Activated gamma-delta T cell (primary cell): ENCODE results near the gene MESD.
A peak's percentile ranks its signal among the peaks of the same experiment; 100 is the strongest.

Experiments
- DNase-seq: peaks from one replicate; lab custom pipeline; 2025; lab: John Stamatoyannopoulos, UW

Gene MESD

DNA sequence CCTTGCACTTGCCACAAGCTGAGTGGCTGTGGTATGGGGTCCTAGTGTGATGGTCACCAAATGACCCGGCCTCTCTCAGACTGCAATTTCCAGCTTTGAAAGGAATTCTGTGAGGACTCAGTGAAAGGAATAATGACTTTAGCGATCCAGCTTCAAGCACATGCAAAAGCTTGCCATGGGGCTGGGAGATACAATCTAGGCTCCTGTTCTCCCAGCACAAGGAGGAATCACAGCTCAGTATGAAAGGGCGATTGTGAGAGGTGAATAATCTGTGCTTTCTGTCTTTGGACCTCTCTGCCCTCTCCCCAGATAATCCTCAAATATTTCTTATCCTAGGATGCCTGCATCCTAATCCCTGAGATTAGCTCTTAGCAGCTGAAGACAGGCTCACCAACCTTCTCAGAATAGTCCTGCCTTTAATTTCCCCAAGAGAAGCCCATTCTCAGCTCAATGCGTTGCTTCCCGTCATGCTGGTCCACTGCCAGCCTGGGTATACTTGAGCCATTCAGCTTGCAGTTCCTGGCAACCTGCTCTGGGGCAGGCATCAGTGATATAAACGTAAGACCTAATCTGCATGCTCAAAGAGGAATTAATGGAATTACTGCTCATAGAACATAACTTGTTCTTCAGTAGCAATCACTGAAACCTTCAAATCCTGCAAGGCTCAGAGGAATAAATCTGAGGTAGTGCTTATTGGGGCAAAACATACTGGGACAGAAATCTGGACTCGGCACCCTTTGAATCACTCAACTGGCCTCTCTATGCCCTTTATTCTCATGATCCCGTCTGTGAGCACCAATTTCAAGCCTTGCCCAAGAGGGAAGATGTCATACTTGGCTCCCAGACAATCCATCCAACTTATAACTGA, 26.2 kb upstream of the MESD start:
- DNase-seq: no peak

DNA sequence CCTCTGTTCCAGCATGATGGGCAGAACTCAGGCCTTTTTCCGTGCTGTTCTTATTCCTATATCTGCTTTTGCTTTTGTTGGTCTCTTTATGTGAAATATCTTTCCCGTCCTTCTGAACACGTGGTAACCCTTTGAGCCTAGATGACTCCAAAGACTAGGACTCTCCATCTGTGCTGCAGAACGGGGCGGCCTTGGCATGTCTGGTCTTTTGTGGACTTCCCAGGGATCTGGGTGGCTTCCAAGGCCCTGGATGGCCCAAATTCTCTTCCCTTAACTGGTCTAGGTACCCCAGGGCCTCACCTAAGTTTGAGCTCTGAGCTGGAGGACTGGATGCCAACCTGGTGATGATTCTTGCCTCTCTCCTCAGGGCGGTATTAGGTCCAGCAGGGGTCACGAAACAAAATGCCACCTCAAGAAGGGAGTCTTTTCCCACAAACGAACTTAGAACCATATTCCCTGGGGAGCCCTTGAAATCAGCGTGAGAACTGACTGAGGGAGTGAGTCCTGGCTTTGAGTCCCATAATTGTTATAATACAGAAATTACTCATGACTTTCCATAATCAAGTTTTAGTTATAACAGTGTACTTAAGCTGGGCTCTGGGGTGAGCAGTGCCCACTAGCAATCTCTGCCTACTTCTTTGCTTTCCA, 25.0 kb upstream of the MESD start:
- no peak for DNase-seq

DNA sequence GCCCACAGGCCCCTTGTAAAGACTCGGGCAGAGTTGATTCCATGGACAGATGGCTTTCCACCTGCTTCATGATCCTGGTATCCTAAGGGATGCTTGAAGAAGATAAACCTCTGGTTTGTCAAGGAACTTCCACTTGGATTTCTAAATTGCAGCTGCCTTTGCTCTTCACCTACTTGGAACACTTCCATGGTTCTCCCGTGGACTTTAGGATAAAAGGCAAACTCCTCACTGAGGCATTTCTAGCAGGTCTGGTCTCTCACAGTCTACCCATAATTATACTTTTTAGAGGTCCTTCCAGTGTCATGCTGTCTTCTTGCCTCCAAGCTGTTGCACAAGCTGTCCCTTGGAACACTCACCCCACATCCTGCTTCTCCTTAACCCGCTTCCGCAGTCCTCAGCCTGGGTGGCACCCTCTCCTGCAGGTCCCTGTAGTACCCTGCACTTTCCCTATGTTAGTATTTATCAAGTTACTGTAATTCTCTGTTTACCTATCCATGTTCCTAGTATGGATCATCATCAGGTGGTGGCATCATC, 23.8 kb upstream of the MESD start:
- no peak for DNase-seq

DNA sequence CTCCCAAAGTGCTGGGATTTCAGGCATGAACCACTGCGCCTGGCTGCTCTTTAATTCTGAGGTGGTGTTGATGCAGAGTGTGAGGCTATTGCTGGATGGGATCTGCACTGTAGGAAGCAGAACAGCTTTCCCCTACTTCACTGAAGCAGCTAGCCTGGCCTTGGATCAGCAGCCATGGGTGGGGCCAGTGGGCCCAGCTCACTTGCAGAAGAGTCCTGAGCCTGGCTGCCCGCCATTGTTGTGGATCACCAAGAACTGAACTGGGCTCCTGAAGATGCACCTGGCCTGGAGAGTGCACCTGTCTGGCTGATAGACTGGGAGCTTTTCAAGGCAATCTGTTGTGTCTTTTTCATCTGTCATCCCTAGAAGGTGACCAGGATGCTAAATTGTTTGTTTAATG, 23.0 kb upstream of the MESD start:
- no peak for DNase-seq

DNA sequence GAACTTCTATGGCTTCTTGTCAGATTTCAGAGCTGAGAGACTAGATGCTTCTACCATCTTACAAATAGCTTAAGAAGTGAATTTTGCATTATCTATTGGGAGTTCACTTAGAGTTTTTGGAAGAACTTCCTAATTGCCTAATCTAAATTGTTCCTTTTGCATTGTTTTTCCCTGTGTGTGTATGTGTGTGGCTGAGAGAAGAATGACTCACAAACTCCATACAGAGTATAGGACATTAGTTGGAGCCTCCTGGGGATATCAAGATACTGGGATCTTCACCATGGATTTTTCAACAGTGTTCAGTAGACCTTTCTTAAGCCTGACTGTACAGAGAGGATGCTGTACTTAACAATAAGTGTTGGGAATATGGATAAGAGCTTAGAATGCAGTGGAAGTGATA, 22.0 kb upstream of the MESD start:
- no peak for DNase-seq

DNA sequence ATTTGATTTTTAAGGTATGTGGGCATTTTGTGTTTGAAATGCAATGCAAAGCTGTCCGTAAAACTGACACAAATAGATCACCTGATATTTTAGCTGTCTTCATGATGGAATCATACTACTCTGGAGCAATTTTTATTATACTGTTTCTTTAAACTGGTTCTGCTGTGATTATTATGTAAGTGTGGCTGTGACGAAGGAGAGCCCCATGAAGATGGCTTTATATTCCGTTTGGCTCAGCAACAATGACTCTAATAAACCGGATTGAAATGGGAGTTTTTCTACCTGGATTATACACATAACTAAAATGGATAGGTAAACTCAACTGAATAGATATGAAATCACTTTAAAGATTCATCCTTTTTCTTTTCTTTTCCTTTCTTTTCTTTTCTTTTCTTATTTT, 20.5 kb upstream of the MESD start:
- no peak for DNase-seq

DNA sequence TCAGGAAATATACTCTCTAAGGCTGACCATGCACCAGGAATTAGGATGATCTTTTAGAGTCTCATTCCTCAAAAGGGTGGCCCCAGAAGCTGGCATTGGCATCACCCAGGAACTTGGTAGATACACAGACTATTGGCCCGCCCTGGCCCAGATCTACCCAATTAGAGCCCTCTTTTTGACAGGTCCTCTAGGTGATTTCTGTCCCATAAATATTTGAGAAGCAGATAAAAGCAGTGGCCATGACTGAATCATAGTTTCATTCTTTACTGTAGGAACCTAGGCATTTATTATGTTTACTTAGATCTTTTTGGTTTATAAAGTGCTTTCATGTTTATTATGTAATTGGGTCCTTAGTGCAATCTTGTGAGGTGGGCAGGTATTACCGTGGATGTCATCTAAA, 18.7 kb upstream of the MESD start:
- no peak for DNase-seq

DNA sequence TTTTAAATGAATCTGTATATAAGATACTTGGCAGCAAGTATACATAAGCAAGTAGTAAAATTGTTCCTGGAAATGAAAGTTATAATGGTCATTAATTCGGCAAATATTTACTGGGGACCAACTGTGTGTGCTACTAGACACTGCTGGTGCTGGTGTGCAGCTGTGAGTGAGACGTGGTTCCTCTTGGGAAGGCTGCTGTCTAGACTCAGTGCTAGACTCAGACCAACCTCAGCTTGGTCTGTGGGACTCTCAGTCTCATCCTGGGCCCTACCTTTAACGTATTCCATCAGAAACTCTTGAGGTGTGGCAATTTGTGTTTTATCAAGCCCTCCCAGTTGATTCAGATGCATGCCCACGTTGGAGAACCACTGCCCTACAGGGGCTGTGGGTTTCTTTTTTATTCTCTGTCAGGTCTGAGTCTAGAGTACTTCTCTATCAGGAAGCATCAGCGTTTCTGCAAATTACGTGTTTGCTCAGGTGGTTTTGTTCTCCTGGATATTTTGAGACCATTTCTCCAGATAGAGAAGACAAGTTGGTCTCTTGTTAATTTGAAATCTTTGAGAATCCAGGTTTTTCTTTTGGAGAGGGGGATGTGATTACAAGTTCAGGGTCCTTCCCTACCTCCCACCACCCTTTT, 17.9 kb upstream of the MESD start:
- DNase-seq: no peak

DNA sequence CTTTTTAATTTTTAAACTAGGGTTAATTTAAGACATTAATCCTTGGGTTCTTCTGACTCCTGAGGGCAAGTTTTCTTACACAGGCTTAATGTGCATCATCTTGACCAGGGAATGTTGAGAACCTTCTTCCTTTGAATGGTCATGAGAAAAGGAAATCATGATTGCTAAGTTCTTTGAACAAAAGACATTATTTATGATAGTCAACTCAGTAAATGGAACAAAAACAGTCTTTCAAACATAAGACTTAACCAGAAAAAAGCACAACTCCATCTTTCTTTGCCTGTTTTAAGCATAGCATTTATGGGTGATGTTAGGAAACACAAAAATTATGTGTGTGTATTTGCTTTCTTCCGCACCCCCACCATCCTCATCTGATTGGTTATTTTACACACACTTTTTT, 16.5 kb upstream of the MESD start:
- no peak for DNase-seq

DNA sequence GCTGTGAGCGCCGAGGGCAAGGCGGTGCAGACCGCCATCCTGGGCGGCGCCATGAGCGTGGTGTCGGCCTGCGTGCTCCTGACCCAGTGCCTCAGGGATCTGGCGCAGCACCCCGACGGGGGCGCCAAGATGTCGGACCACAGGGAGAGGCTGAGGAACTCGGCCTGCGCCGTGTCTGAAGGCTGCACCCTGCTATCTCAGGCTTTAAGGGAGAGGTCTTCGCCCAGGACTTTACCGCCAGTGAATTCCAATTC, 13.4 kb upstream of the MESD start:
- no peak for DNase-seq

DNA sequence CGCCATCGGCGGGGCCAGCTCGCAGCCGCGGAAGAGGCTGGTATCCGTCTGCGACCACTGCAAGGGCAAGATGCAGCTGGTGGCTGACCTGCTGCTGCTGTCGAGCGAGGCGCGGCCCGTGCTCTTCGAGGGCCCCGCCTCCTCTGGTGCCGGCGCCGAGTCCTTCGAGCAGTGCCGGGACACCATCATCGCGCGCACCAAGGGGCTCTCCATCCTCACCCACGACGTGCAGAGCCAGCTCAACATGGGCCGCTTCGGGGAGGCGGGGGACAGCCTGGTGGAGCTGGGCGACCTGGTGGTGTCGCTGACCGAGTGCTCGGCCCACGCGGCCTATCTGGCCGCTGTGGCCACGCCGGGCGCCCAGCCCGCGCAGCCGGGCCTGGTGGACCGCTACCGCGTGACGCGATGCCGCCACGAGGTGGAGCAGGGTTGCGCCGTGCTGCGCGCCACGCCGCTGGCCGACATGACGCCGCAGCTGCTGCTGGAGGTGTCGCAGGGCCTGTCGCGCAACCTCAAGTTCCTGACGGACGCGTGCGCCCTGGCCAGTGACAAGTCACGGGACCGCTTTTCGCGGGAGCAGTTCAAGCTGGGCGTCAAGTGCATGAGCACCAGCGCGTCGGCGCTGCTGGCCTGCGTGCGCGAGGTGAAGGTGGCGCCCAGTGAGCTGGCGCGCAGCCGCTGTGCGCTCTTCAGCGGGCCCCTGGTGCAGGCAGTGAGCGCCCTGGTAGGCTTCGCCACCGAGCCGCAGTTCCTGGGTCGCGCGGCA, 12.9 kb upstream of the MESD start:
- peak; percentile 19 for DNase-seq

DNA sequence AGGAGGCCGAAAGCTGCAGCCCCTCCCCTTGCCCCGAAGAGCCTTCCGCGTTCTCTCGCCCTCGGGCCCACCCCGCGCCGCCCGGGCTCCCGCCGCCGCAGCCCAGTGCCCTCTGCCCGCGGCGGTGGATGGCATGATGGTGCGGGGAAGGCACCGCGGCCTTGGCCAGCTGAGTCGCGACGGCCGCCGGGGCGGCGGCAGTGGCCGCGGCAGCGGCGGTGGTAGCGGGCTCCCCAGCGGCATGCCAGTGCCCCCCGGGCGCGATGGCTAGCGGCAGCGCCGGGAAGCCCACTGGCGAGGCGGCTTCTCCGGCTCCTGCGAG, 12.4 kb upstream of the MESD start:
- no peak for DNase-seq

DNA sequence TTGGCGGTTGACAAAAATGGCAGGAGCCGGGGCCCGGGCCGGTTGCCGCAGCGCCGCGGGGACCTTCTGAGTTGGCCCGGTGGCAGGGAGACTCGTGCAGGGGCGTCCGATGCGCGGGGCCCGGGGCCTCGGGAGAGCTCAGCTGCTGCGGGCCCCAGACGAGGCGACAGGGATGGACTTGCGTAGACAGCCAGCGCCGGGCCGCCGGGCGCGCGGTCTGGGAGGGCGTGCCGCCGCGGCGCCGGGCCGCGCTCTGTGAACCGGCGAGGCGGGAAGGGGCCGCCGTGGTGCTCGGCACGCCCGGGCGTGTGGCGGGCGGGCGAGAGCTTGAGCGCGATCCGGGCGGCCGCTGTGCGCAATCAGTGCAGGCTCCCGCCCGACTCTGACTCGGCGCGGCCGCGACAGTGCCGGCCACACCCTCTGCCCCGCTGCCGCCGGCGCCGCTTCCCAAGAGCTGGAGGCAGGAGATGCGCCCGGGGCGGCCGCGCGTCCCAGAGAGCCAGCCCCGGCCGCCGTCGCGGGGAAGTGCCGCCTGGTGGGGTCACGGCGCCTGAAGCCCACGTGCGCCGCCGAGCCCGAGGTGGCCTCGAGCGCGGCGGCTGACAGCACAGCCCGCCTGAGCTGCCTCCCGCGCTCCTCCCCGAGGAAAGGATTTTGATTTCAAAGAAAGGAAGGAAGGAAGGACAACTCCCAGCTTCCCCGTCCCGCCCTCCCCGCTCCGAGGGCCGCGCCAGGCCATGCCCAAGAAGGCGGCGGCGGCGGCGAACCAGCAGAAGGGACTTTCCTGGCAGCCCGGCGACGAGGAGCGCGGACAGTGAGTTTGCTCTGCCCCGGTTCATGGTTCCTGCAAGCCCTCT, 11.8 kb upstream of the MESD start:
- DNase-seq: peak; percentile 56

DNA sequence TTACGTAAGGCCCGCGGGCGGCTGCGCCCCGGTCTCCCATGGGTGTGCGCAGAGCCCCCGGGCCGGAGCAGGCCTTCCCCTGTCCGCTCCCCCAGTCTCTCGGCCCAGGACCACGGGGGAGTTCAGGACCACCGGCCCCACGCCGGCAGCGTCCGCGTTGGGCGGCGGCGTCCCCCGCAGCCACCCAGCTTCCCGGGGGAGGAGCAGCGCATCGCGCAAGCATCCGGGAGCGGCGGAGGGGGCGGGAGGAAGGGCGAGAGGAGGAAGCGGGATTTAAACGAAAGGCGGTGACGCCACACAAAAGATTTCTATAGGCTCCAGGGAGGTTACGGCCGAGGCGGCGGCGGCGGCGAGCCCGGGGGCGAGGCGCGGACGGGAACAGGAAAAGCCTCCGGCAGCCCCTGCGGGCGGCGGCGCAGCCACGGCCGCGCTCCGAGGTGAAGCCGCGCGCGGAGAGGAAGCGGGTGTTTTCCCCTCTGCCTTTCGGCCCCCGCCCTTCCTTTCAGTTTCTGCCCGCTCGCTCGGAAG, 11.1 kb upstream of the MESD start, which contains the start of gene TLNRD1:
Gene TLNRD1 (plus strand): TSS at position 300 of the 528 bp plus-strand sequence. CDS start 1,349 bp downstream, outside the sequence.
- peak; percentile 76 for DNase-seq

DNA sequence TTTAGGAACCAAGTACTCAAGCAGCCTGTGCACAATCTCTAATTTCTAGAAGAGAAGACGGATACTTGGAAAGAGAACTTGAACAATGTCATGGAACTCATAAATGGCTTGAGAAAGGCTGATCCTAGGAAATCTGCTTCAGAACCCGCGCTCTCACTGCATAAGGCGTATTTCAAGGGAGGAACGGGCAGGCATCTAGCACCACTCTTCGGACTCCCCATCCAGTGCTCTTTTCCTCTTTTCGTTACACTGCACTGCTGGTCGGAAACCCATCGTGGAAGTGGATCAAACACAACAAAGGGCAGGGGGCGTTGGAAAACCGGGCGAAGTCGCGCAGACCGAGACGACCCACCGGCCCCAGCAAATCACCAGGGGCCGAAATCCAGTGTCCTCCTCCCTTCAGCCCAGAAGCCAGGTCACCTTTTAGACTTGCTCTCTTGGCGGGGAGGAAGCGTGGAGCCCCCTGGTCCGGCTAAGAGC, 10.6 kb upstream of the MESD start:
- no peak for DNase-seq

DNA sequence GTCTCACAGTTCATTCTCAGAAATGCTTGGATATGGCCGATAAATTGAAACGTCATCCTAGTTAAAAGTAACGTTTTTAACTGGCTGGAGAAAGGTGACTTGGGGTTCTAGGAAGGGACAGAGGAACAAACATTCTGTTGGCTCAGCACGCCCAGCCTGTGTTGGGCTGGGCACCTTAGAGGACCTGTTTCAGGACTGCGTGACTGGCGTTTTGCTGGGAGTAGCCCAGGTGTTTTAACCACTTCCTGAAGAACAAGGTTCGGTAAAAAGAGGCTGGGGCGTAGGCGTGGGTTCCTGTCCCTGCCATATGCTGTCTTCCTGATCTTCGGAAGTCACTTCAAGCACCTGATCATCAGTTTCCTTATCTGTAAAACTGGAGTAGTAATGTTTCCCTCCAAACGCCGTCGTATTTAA, 10.0 kb upstream of the MESD start:
- DNase-seq: no peak

DNA sequence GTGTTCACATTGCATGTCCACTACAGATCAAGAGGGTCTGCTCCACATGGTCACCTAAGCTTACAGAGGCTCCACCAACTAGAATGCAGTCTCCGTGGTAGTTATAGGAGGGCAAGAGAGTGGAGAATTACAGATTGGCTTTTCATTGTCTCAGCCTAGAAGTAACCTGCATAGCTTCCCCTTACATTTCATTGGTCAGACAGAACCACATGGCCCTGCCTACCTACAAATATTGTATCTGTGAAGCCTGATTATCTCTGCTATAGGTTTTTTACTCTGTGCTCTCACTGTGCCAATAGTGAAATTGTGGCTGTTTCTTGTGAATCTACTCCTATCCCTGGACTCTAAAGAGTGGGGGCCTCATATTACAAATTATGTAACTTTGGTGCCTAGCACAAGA, 8.6 kb upstream of the MESD start:
- DNase-seq: no peak

DNA sequence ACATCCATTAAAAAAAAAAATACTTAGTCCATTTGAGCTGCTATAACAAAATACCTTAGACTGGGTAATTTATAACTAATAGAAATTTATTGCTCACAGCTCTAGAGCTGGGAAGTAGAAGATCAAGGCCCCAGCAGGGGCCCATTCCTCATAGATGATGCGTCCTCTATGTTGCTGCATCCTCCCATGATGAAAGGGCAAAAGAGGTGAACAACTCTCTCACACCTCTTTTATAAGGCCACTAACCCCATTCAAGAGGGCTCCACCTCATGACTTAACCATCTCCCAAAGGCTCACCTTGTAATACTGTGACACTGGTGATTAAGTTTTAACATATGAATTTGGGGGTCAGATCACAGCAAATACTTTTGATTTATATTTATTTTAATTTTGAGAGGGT, 8.1 kb upstream of the MESD start:
- DNase-seq: no peak

DNA sequence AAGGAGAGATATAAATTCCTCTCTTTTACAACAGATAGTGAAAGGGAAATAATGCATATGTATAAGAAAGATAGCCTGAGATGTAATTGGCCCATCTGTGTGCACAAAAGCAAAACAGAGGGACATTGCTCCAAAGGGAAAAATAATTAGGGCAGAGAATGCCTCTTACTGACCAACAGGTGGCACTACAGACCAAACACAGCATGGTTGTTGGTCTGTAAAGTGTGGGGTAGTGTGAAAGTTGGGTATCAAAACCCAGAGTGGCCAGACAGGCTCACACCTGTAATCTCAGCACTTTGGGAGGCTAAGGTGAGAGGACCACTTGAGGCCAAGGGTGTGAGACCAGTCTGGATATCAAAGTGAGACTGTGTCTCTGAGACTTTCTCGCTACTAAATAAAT, 6.6 kb upstream of the MESD start:
- DNase-seq: no peak

DNA sequence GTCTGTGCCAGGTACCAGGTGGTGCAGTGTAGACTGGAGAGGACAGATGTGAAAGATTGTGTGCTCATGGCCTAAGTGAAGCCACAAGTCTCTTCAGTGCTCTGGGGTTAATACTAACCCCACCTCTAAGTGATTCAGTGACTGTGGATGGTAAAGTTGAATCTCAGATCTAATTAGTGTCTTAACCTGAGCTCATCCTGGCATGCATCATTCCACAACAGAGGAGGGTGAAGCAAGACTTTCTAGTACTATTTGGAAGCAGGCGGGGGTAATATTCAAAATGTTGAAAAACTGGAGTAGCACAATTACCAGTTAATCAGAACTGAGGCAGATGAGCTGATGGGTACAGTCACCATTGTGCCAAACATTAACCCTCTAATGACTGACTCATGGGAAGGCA, 2.8 kb upstream of the MESD start:
- no peak for DNase-seq

DNA sequence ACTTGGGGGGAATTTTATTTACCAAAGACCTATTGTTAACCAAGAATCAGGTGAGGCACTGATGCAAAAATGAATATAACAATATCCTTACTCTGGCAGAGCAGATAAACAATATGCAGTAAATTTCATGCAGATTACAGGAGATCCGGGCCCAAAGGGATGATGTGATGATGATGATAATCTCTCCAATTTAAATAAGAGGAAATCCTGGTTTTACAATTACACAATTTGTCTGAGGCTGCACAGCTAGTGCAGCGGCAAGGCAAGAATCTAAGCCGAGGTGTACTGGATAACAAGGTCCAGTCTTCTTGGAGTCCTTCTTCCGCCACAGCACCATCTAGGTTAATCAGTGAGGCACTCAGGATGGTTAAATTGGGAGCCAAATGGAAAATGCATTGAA, 2.4 kb upstream of the MESD start:
- DNase-seq: no peak
